ENCODE data around the gene PACS2.

DNA sequence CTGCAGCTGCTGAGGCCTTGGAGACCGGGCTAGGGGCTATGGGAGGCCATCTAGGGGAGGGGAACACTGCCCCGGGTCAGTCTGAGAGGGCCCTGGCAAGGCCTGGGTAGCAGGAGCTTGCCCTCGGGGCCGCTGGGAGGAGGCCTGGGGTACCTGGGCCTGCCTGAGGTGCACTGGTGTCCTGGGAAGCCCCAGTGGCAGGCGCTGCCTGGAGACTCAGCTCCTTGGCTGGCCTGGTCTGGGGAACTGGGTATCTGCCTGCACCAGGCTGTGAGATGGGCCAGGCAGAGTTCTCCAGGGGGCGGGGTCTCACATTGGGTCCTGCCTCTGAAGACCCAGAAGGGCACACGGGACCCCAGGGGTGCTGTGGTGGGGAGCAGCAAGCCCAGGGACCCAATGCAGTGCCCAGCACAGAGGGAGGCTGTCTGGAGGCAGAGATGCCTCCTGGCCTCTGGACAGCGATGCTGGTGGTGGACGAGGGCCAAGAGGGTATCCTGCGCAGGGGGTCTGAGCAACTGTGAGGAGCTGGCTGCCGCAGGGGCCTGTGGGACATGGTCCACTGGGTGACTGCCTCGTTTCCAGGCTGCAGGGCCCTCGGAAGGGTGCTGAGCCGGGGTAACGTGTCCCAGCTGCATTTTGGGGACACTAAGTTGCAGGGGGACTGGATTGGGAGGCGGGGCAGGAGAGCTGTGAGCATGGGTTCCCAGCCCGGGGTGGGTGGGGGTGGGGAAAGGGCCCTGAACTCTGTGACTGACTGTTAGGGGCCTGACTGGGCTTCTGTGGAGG lies 97.6 kb downstream of the PACS2 start:
- TF ChIP-seq CTCF (IDR thresholded peaks at IDR 0.05; ENCODE audit: insufficient read depth, low read length) = no peak
- TF ChIP-seq GABPA (IDR thresholded peaks at IDR 0.05; ENCODE audit: low read depth) = no peak
- TF ChIP-seq, protein P1, sequence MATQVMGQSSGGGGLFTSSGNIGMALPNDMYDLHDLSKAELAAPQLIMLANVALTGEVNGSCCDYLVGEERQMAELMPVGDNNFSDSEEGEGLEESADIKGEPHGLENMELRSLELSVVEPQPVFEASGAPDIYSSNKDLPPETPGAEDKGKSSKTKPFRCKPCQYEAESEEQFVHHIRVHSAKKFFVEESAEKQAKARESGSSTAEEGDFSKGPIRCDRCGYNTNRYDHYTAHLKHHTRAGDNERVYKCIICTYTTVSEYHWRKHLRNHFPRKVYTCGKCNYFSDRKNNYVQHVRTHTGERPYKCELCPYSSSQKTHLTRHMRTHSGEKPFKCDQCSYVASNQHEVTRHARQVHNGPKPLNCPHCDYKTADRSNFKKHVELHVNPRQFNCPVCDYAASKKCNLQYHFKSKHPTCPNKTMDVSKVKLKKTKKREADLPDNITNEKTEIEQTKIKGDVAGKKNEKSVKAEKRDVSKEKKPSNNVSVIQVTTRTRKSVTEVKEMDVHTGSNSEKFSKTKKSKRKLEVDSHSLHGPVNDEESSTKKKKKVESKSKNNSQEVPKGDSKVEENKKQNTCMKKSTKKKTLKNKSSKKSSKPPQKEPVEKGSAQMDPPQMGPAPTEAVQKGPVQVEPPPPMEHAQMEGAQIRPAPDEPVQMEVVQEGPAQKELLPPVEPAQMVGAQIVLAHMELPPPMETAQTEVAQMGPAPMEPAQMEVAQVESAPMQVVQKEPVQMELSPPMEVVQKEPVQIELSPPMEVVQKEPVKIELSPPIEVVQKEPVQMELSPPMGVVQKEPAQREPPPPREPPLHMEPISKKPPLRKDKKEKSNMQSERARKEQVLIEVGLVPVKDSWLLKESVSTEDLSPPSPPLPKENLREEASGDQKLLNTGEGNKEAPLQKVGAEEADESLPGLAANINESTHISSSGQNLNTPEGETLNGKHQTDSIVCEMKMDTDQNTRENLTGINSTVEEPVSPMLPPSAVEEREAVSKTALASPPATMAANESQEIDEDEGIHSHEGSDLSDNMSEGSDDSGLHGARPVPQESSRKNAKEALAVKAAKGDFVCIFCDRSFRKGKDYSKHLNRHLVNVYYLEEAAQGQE (IDR thresholded peaks at IDR 0.05; ENCODE audit: insufficient replicate concordance, low read depth) = no peak
- TF ChIP-seq SPI1 (IDR thresholded peaks at IDR 0.05; ENCODE audit: borderline replicate concordance, low read depth) = no peak

Measured in HL-60 (cell line).